ENCODE data around the gene OR52N4. TPM values are rescaled to one million over a fixed set of nuclear protein-coding genes. Genes with fewer than 3 reads are reported as not detected.

OR52N4 gene
- total RNA-seq, 1 donor from 2014 or later, result not detected

Other genes with a start within 250 kb of the OR52N4 start
- 0.05 TPM in 1 of 2 replicates, not detected in the other for gene UBQLN3, start 244.3 kb upstream of the OR52N4 start, total RNA-seq
- 0.30 TPM in 1 of 2 replicates, not detected in the other for gene UBQLNL, start 237.5 kb upstream of the OR52N4 start, total RNA-seq
- 0.10 TPM in 1 of 2 replicates, not detected in the other for gene OR52H1, start 205.7 kb upstream of the OR52N4 start, total RNA-seq
- gene OR52B6, start 173.4 kb upstream of the OR52N4 start, total RNA-seq, result not detected in 2 replicates
- gene TRIM6, start 157.6 kb upstream of the OR52N4 start, total RNA-seq, result 10.4 and 19.5 TPM in 2 replicates
- 10.7 and 15.3 TPM in 2 replicates for gene TRIM34, start 129.2 kb upstream of the OR52N4 start, total RNA-seq
- gene TRIM5, start 69.2 kb upstream of the OR52N4 start, total RNA-seq, result 37.2 and 44.3 TPM in 2 replicates
- gene TRIM22, start 64.5 kb upstream of the OR52N4 start, total RNA-seq, result 148 and 284 TPM in 2 replicates
- not detected in 2 replicates for gene OR56B1, start 17.8 kb upstream of the OR52N4 start, total RNA-seq
- gene OR52N5, start 29.1 kb downstream of the OR52N4 start, total RNA-seq, result not detected in 2 replicates
- not detected in 2 replicates for gene OR52N1, start 37.0 kb downstream of the OR52N4 start, total RNA-seq
- not detected in 2 replicates for gene OR52N2, start 54.7 kb downstream of the OR52N4 start, total RNA-seq
- not detected in 2 replicates for gene OR52E6, start 87.7 kb downstream of the OR52N4 start, total RNA-seq
- gene OR52E8, start 103.4 kb downstream of the OR52N4 start, total RNA-seq, result not detected in 2 replicates
- not detected in 2 replicates for gene OR52E4, start 126.4 kb downstream of the OR52N4 start, total RNA-seq
- not detected in 2 replicates for gene OR52E5, start 139.0 kb downstream of the OR52N4 start, total RNA-seq
- not detected in 2 replicates for gene OR56A3, start 188.0 kb downstream of the OR52N4 start, total RNA-seq
- gene OR56A5, start 214.3 kb downstream of the OR52N4 start, total RNA-seq, result not detected in 2 replicates
- gene OR52L1, start 232.7 kb downstream of the OR52N4 start, total RNA-seq, result not detected in 2 replicates